GM12878 (cell line): ENCODE results near the gene NCKAP5. TPM values are rescaled to one million over a fixed set of nuclear protein-coding genes. Genes with fewer than 3 reads are reported as not detected.

Source experiments
- CREB1 ChIP-seq: IDR thresholded peaks from 2 replicates; pipeline ENCODE4 v1.6.1; 2012; ENCODE audit warnings: low read depth, mild to moderate bottlenecking, inconsistent platforms
- IKZF2 ChIP-seq, 2 experiments: fragments of 450-650 bp; IDR thresholded peaks; 2 replicates each; pipeline ENCODE4 v1.6.1; 2017; ENCODE audit warnings: mild to moderate bottlenecking in 2 of 2, moderate library complexity in 2 of 2
- MYB ChIP-seq: fragments of 150-350 bp; IDR thresholded peaks from 2 replicates; pipeline ENCODE4 v1.6.1; 2014; ENCODE audit warnings: mild to moderate bottlenecking, low read depth, low read length, borderline replicate concordance
- NFYA ChIP-seq: IDR thresholded peaks from 2 replicates; pipeline ENCODE4 v1.6.1; 2011; ENCODE audit warnings: low read depth, mild to moderate bottlenecking, low read length, improper control_type of control experiment, borderline replicate concordance
- SRF ChIP-seq, 2 experiments: IDR thresholded peaks; 2 replicates each; pipeline ENCODE4 v1.6.1; 2011; ENCODE audit warnings: low read depth in 2 of 2, low read length in 2 of 2, mild to moderate bottlenecking in 1 of 2, moderate library complexity in 1 of 2
- TCF7 ChIP-seq: IDR thresholded peaks from 2 replicates; pipeline ENCODE4 v1.6.1; 2014; ENCODE audit warnings: antibody characterized with exemption, borderline replicate concordance
- ZBTB4 ChIP-seq: fragments of 450-650 bp; formaldehyde crosslinking; IDR thresholded peaks from 2 replicates; pipeline ENCODE4 v1.4.0; 2022; ENCODE audit warnings: mild to moderate bottlenecking, moderate library complexity
- polyA plus RNA-seq, 11 experiments: library from polyadenylated mRNA; depleted of rRNA in 4 of 11; unstranded in 6 of 11; stranded (reverse) in 5 of 11; fragments of >200 nt; fragmentation: Nextera tagmentation in 4 of 11; fragmentation: Illumina TruSeq in 1 of 11; extraction: Ambion mirVana in 4 of 11; extraction: Trizol in 1 of 11; gene quantifications; 1 replicate in 1 of 11; 2 replicates in 10 of 11; pipeline versions ENCODE4 v1.2.1 to v1.2.3, GENCODE V29; 2011 to 2016; ENCODE audit warnings: inconsistent platforms in 2 of 11, missing spikeins in 2 of 11, low read depth in 1 of 11
- total RNA-seq, 4 experiments: library from RNA; depleted of rRNA in 3 of 4; stranded (reverse); fragments of >200 nt in 3 of 4; fragmentation: Illumina TruSeq in 1 of 4; extraction: Trizol in 1 of 4; gene quantifications; 2 replicates each; pipeline versions ENCODE4 v1.2.1 to v1.2.3, GENCODE V29; 2013 to 2021
- TF ChIP-seq, protein P1 (sequence below): fragments of 450-650 bp; IDR thresholded peaks from 2 replicates; pipeline ENCODE4 v1.6.1; 2018; ENCODE audit warnings: mild to moderate bottlenecking, low read depth, moderate library complexity; ENCODE audit not compliant: partially characterized antibody

NCKAP5 gene
- total and polyA plus RNA-seq, 10 of the 15 experiments (the other 5 are each of a cell fraction or from before 2014, with no cell fraction given): 0.06 to 0.44 (median 0.16) TPM

GRCh38 chr2:133541797-133542196, 26.5 kb downstream of the NCKAP5 start (continued):
- TF ChIP-seq, protein P1, sequence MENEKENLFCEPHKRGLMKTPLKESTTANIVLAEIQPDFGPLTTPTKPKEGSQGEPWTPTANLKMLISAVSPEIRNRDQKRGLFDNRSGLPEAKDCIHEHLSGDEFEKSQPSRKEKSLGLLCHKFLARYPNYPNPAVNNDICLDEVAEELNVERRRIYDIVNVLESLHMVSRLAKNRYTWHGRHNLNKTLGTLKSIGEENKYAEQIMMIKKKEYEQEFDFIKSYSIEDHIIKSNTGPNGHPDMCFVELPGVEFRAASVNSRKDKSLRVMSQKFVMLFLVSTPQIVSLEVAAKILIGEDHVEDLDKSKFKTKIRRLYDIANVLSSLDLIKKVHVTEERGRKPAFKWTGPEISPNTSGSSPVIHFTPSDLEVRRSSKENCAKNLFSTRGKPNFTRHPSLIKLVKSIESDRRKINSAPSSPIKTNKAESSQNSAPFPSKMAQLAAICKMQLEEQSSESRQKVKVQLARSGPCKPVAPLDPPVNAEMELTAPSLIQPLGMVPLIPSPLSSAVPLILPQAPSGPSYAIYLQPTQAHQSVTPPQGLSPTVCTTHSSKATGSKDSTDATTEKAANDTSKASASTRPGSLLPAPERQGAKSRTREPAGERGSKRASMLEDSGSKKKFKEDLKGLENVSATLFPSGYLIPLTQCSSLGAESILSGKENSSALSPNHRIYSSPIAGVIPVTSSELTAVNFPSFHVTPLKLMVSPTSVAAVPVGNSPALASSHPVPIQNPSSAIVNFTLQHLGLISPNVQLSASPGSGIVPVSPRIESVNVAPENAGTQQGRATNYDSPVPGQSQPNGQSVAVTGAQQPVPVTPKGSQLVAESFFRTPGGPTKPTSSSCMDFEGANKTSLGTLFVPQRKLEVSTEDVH: no peak
- TF ChIP-seq NFYA (no peak), CREB1 (no peak), ZBTB4 (no peak), SRF (IDR thresholded peaks at IDR 0.05; ENCODE audit: low read depth in 2 of 2, low read length in 2 of 2) (no peak), MYB (no peak), TCF7 (no peak), IKZF2 (IDR thresholded peaks at IDR 0.05) (no peak)
